HepG2 (cell line): ENCODE results near the gene SCP2. TPM values are rescaled to one million over a fixed set of nuclear protein-coding genes. Genes with fewer than 3 reads are reported as not detected.

ENCODE experiments used
- ATAC-seq: fragments of 200-7000 bp; cut with Tn5 transposase; 3 replicates; pipeline ENCODE4 v1.9.1; 2020; ENCODE audit warnings: mild to moderate bottlenecking, moderate library complexity
- BruUV-seq: library from RNA; stranded (reverse); fragments of 400-500 nt; replicated peaks from 2 replicates; lab custom pipeline; 2021; lab: Mats Ljungman, UMichigan
- CTCF ChIA-PET: fragments of 300-600 bp; formaldehyde crosslinking; extraction: SDS; loops from one replicate; lab custom pipeline; 2021; ENCODE audit warnings: low total read pairs, inconsistent platforms, low intra/inter-chr PET ratio; lab: Yijun Ruan, JAX
- POLR2A ChIA-PET: fragments of 350-600 bp; sonication (Branson Sonifier 250); formaldehyde crosslinking; loops from one replicate; lab custom pipeline; 2020; ENCODE audit warnings: antibody characterized with exemption, inconsistent platforms; lab: Yijun Ruan, JAX
- DNase-seq: peaks from one replicate; pipeline ENCODE4 v3.0.0-alpha.2; 2015; ENCODE audit warnings: low spot score
- FAIRE-seq: peaks from 3 replicates; lab custom pipeline; 2011; peaks lifted over from hg19 to GRCh38; lab: Jason Lieb, UNC
- H2AFZ ChIP-seq: one replicate; pipeline ENCODE4 v1.6.1; 2011; ENCODE audit warnings: low read length, inconsistent platforms
- H3K27ac ChIP-seq: fragments of 300-600 bp; 3 replicates; pipeline ENCODE4 v1.8.0; 2011; ENCODE audit warnings: mixed run types, mild to moderate bottlenecking, mixed read lengths, low read length, inconsistent platforms; ENCODE audit not compliant: insufficient read depth; ENCODE audit errors: extremely low read length
- H3K27me3 ChIP-seq, 2 experiments: fragments of 200-600 bp in 1 of 2; 2 replicates in 1 of 2; 3 replicates in 1 of 2; pipeline versions ENCODE4 v1.6.0 to v1.8.0; 2011; ENCODE audit warnings: low read length in 2 of 2, mild to moderate bottlenecking in 2 of 2, moderate library complexity in 2 of 2, inconsistent platforms in 1 of 2; ENCODE audit not compliant: insufficient read depth in 2 of 2, control insufficient read depth in 1 of 2
- H3K36me3 ChIP-seq, 2 experiments: fragments of 200-600 bp in 1 of 2; replicated peaks in 1 of 2; 2 replicates in 1 of 2; 3 replicates in 1 of 2; pipeline versions ENCODE4 v1.5.1 to v1.8.0; 2011; ENCODE audit warnings: low read length in 2 of 2, inconsistent platforms in 1 of 2; ENCODE audit not compliant: insufficient read depth in 2 of 2, control insufficient read depth in 1 of 2
- H3K4me1 ChIP-seq: 2 replicates; pipeline ENCODE4 v1.5.1; 2012; ENCODE audit warnings: low read length, inconsistent platforms; ENCODE audit not compliant: insufficient read depth
- H3K4me2 ChIP-seq: 2 replicates; pipeline ENCODE4 v1.6.0; 2011; ENCODE audit warnings: low read depth, low read length, inconsistent platforms
- H3K4me3 ChIP-seq, 3 experiments: fragments of 200-600 bp in 1 of 3; sonication (generic), shearing (Covaris generic) in 1 of 3; replicated peaks in 1 of 3; 2 replicates each; pipeline ENCODE4 v1.5.1; 2011 to 2016; ENCODE audit warnings: low read length in 3 of 3, inconsistent platforms in 2 of 3, low read depth in 2 of 3, mild to moderate bottlenecking in 2 of 3, control low read depth in 1 of 3, mixed read lengths in 1 of 3; ENCODE audit not compliant: insufficient read depth in 1 of 3
- H3K79me2 ChIP-seq: one replicate; pipeline ENCODE4 v1.6.1; 2011; ENCODE audit warnings: low read length, inconsistent platforms; ENCODE audit not compliant: insufficient read depth
- H3K9ac ChIP-seq: 2 replicates; pipeline ENCODE4 v1.6.0; 2011; ENCODE audit warnings: mild to moderate bottlenecking, low read depth, low read length, inconsistent platforms; ENCODE audit not compliant: insufficient read depth
- H3K9me3 ChIP-seq: 2 replicates; pipeline ENCODE4 v1.5.1; 2012; ENCODE audit warnings: mild to moderate bottlenecking, low read length
- H4K20me1 ChIP-seq: 2 replicates; pipeline ENCODE4 v1.6.0; 2011; ENCODE audit warnings: inconsistent platforms, mild to moderate bottlenecking, low read length, moderate library complexity; ENCODE audit not compliant: insufficient read depth
- ADNP ChIP-seq: sonication (generic); formaldehyde crosslinking; IDR thresholded peaks from 2 replicates; pipeline ENCODE4 v1.4.0; 2020; ENCODE audit warnings: missing genetic modification reagents
- SETDB1 ChIP-seq: sonication (generic); formaldehyde crosslinking; IDR thresholded peaks from 2 replicates; pipeline ENCODE4 v1.5.1; 2020; ENCODE audit warnings: missing genetic modification reagents, mild to moderate bottlenecking, borderline replicate concordance
- TEAD3 ChIP-seq: optimal IDR thresholded peaks from 2 replicates; pipeline ENCODE3; 2016; ENCODE audit warnings: borderline replicate concordance
- ZFAT ChIP-seq: sonication (generic); formaldehyde crosslinking; conservative IDR thresholded peaks from 2 replicates; pipeline ENCODE4 v1.8.1; 2023; ENCODE audit warnings: missing genetic modification reagents, inconsistent platforms
- ZNF235 ChIP-seq: sonication (generic); formaldehyde crosslinking; IDR thresholded peaks from 2 replicates; pipeline ENCODE4 v1.8.1; 2023; ENCODE audit warnings: mild to moderate bottlenecking, missing genetic modification reagents, borderline replicate concordance
- WGBS: methylation state at CpG from one replicate; pipeline ENCODE4 v1.1.6; 2017; ENCODE audit warnings: low lambda C conversion rate; 5-methylcytosine and 5-hydroxymethylcytosine counted together
- in situ Hi-C: cut with HindIII; loops from 2 replicates; pipeline ENCODE4 v1.10.0; 2017; ENCODE audit warnings: low pct_unique_long_range_greater_than_20kb; ENCODE audit not compliant: extremely low pct_ligation_motif_present
- intact Hi-C: fragments of 100-400 bp; cut with micrococcal nuclease; formaldehyde crosslinking; loops from one replicate; pipeline ENCODE4 v1.10.0; 2022; ENCODE audit not compliant: unreplicated experiment
- polyA plus RNA-seq, 8 experiments: library from polyadenylated mRNA; depleted of rRNA in 3 of 8; stranded (reverse) in 7 of 8; unstranded in 1 of 8; fragments of >200 nt; fragmentation: Illumina TruSeq in 4 of 8; extraction: Trizol in 4 of 8; gene quantifications; 2 replicates each; pipeline versions ENCODE4 v1.2.1 to v1.2.3, GENCODE V29; 2011 to 2016; ENCODE audit warnings: low read depth in 4 of 8, missing spikeins in 1 of 8, mixed read lengths in 1 of 8; ENCODE audit not compliant: insufficient read depth in 1 of 8
- total RNA-seq, 5 experiments: library from RNA; depleted of rRNA; stranded (reverse); fragments of >200 nt; fragmentation: Illumina TruSeq; extraction: Trizol; gene quantifications; 2 replicates each; pipeline ENCODE4 v1.2.3, GENCODE V29; 2016; ENCODE audit warnings: low read depth in 1 of 5
- TF ChIP-seq, protein P1 (sequence below): sonication (generic); formaldehyde crosslinking; IDR thresholded peaks from 2 replicates; pipeline ENCODE4 v1.9.0; 2022; ENCODE audit warnings: missing genetic modification reagents, mild to moderate bottlenecking, borderline replicate concordance
- TF ChIP-seq, protein P2 (sequence below): sonication (generic); formaldehyde crosslinking; conservative IDR thresholded peaks from 2 replicates; pipeline ENCODE4 v1.8.0; 2022; ENCODE audit warnings: mild to moderate bottlenecking, moderate library complexity, missing genetic modification reagents
- TF ChIP-seq, protein P3 (sequence below): sonication (generic); formaldehyde crosslinking; IDR thresholded peaks from 2 replicates; pipeline ENCODE4 v1.5.0; 2020; ENCODE audit warnings: missing genetic modification reagents
- TF ChIP-seq, protein P4 (sequence below): sonication (generic); formaldehyde crosslinking; IDR thresholded peaks from 2 replicates; pipeline ENCODE4 v1.8.1; 2022; ENCODE audit warnings: low read depth, mild to moderate bottlenecking, missing genetic modification reagents

SCP2 gene
- total and polyA plus RNA-seq, 2 of the 13 experiments (the other 11 are each of a cell fraction or from before 2014, with no cell fraction given): 59.0 to 133 TPM

DNA sequence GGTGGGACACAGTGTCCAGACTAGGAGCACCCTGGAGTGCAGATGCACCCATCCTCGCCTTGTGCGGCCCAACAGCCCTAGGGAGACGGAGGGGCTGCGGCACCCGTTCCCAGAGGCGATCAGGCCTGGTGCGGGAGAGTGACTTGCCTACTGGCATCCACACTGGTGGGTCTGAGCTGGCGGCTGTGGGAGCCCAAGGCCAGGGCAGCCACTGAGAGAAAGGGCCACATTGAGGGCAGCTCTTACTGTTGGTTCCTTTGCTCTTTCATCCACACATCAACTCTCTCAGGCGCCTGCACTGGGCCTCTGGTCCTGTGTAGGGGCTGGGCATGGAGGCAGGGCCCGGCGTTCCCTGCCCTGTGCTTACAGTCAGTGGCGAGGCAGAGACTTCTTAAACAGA, 143.5 kb downstream of the SCP2 start (continued):
- TF ChIP-seq, protein P1, sequence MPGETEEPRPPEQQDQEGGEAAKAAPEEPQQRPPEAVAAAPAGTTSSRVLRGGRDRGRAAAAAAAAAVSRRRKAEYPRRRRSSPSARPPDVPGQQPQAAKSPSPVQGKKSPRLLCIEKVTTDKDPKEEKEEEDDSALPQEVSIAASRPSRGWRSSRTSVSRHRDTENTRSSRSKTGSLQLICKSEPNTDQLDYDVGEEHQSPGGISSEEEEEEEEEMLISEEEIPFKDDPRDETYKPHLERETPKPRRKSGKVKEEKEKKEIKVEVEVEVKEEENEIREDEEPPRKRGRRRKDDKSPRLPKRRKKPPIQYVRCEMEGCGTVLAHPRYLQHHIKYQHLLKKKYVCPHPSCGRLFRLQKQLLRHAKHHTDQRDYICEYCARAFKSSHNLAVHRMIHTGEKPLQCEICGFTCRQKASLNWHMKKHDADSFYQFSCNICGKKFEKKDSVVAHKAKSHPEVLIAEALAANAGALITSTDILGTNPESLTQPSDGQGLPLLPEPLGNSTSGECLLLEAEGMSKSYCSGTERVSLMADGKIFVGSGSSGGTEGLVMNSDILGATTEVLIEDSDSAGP (CRISPR knock-in tag): no peak
- TF ChIP-seq, protein P2, sequence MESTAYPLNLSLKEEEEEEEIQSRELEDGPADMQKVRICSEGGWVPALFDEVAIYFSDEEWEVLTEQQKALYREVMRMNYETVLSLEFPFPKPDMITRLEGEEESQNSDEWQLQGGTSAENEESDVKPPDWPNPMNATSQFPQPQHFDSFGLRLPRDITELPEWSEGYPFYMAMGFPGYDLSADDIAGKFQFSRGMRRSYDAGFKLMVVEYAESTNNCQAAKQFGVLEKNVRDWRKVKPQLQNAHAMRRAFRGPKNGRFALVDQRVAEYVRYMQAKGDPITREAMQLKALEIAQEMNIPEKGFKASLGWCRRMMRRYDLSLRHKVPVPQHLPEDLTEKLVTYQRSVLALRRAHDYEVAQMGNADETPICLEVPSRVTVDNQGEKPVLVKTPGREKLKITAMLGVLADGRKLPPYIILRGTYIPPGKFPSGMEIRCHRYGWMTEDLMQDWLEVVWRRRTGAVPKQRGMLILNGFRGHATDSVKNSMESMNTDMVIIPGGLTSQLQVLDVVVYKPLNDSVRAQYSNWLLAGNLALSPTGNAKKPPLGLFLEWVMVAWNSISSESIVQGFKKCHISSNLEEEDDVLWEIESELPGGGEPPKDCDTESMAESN: no peak
- TF ChIP-seq, protein P3, sequence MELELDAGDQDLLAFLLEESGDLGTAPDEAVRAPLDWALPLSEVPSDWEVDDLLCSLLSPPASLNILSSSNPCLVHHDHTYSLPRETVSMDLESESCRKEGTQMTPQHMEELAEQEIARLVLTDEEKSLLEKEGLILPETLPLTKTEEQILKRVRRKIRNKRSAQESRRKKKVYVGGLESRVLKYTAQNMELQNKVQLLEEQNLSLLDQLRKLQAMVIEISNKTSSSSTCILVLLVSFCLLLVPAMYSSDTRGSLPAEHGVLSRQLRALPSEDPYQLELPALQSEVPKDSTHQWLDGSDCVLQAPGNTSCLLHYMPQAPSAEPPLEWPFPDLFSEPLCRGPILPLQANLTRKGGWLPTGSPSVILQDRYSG (CRISPR knock-in tag): no peak
- TF ChIP-seq ZFAT (CRISPR knock-in tag): no peak
- TF ChIP-seq ADNP (CRISPR knock-in tag): no peak
- no peak for TF ChIP-seq ZNF235 (CRISPR knock-in tag)

DNA sequence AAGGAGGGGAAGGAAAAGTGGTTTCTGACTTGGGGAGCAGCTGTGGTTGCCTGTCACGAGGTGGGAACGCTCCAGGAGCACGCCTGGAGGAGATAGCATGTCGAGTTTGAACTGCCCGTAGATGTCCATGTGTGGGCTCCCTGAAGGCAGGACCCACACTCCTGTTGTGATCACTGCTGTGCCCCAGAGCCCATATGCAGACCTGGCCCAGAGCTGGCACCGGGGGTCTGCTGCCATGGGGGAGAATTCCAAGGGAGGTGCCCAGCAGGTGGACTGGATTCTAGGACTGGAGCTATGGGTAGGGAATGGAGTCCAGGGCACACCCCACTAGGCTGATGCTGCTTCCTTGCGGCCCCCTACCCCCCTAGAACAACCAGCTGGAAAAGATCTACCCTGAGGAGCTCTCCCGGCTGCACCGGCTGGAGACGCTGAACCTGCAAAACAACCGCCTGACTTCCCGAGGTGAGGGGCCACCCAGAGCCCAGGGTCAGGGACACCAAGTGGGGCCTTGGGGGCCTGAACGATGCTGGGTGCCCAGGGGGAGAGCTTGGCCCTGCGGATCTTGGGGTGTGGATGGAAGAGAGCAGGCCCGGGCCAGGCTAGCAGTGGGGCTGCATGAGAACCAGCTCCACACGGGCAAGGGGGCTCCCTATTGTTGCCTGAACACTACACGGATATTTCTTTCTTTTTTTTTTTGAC, 144.2 kb downstream of the SCP2 start:
- 44% methylated on average over 8 of the region's 17 CpGs for WGBS
- TF ChIP-seq, protein P4, sequence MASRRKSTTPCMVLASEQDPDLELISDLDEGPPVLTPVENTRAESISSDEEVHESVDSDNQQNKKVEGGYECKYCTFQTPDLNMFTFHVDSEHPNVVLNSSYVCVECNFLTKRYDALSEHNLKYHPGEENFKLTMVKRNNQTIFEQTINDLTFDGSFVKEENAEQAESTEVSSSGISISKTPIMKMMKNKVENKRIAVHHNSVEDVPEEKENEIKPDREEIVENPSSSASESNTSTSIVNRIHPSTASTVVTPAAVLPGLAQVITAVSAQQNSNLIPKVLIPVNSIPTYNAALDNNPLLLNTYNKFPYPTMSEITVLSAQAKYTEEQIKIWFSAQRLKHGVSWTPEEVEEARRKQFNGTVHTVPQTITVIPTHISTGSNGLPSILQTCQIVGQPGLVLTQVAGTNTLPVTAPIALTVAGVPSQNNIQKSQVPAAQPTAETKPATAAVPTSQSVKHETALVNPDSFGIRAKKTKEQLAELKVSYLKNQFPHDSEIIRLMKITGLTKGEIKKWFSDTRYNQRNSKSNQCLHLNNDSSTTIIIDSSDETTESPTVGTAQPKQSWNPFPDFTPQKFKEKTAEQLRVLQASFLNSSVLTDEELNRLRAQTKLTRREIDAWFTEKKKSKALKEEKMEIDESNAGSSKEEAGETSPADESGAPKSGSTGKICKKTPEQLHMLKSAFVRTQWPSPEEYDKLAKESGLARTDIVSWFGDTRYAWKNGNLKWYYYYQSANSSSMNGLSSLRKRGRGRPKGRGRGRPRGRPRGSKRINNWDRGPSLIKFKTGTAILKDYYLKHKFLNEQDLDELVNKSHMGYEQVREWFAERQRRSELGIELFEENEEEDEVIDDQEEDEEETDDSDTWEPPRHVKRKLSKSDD (CRISPR knock-in tag): no peak
- TF ChIP-seq TEAD3: no peak
- TF ChIP-seq SETDB1 (CRISPR knock-in tag): no peak
- in situ Hi-C loops (no loop called here), intact Hi-C loops (no loop called here)
- FAIRE-seq: no peak
- ChIA-PET CTCF (no interaction called here), POLR2A (no interaction called here)
- Histone ChIP-seq H4K20me1 (no peaks in the 10 kb centered on the region), H3K27me3 (peaks cover 2 to 52% of the 10 kb centered on the region in 2 experiments), H3K9me3 (no peaks in the 10 kb centered on the region), H2AFZ (no peak overlapping the region), H3K4me2 (no peak overlapping the region), H3K36me3 (no peaks in the 10 kb centered on the region), H3K4me3 (no peak overlapping the region; a peak in 1 of 6 replicates), H3K9ac (no peak overlapping the region), H3K79me2 (no peaks in the 10 kb centered on the region), H3K27ac (no peak overlapping the region), H3K4me1 (peaks cover 27% of the 10 kb centered on the region)
- ATAC-seq: no peak
- DNase-seq: no peak
- BruUV-seq: no TSS peak
